K562 (cell line): ENCODE measurements around the gene CMTR1. TPM values are rescaled to one million over a fixed set of nuclear protein-coding genes. Genes with fewer than 3 reads are reported as not detected.

Experiments used
- ARID1B ChIP-seq: fragments of 450-650 bp; IDR thresholded peaks from 2 replicates; pipeline ENCODE4 v1.6.1; 2016; ENCODE audit warnings: antibody characterized with exemption, mild to moderate bottlenecking, inconsistent platforms
- ASH1L ChIP-seq: fragments of 450-650 bp; IDR thresholded peaks from 2 replicates; pipeline ENCODE4 v1.6.1; 2018; ENCODE audit warnings: borderline replicate concordance, mild to moderate bottlenecking, low read depth; ENCODE audit not compliant: partially characterized antibody
- CREM ChIP-seq: IDR thresholded peaks from 2 replicates; pipeline ENCODE4 v1.6.1; 2014; ENCODE audit warnings: antibody characterized with exemption, low read depth
- E2F6 ChIP-seq, 2 experiments: IDR thresholded peaks; 2 replicates each; pipeline ENCODE4 v1.6.1; 2011; ENCODE audit warnings: borderline replicate concordance in 1 of 2, control low read depth in 1 of 2, low read depth in 1 of 2, low read length in 1 of 2, mild to moderate bottlenecking in 1 of 2, mixed read lengths in 1 of 2, moderate library complexity in 1 of 2; ENCODE audit not compliant: insufficient read depth in 1 of 2, insufficient read length in 1 of 2, poor library complexity in 1 of 2, severe bottlenecking in 1 of 2; ENCODE audit errors: extremely low read depth in 1 of 2
- EGR1 ChIP-seq: fragments of 450-650 bp; conservative IDR thresholded peaks from 2 replicates; pipeline ENCODE4 v1.6.1; 2017; ENCODE audit warnings: mild to moderate bottlenecking
- FOXA1 ChIP-seq: fragments of 450-650 bp; IDR thresholded peaks from 2 replicates; pipeline ENCODE4 v1.6.1; 2016; ENCODE audit warnings: mild to moderate bottlenecking, borderline replicate concordance
- HDAC3 ChIP-seq: fragments of 450-650 bp; IDR thresholded peaks from 2 replicates; pipeline ENCODE4 v1.6.1; 2018; ENCODE audit warnings: borderline replicate concordance, mild to moderate bottlenecking, moderate library complexity; ENCODE audit not compliant: partially characterized antibody
- HDAC8 ChIP-seq: fragments of 450-650 bp; IDR thresholded peaks from 2 replicates; pipeline ENCODE4 v1.6.1; 2016; ENCODE audit warnings: mild to moderate bottlenecking, missing genetic modification characterization, moderate library complexity, missing compliant biosample characterization
- JUNB ChIP-seq: fragments of 450-650 bp; formaldehyde crosslinking; conservative IDR thresholded peaks from 2 replicates; pipeline ENCODE4 v1.4.0; 2020; ENCODE audit warnings: mild to moderate bottlenecking
- KAT8 ChIP-seq: fragments of 450-650 bp; IDR thresholded peaks from 2 replicates; pipeline ENCODE4 v1.6.1; 2016; ENCODE audit warnings: low read depth, mild to moderate bottlenecking
- KDM4B ChIP-seq, 2 experiments: fragments of 450-650 bp in 1 of 2; sonication (generic) in 1 of 2; IDR thresholded peaks; 2 replicates each; pipeline ENCODE4 v1.6.1; 2016 to 2017; ENCODE audit warnings: borderline replicate concordance in 2 of 2, antibody characterized with exemption in 1 of 2, low read depth in 1 of 2, mild to moderate bottlenecking in 1 of 2
- MTA1 ChIP-seq: fragments of 450-650 bp; IDR thresholded peaks from 2 replicates; pipeline ENCODE4 v1.6.1; 2017; ENCODE audit warnings: borderline replicate concordance
- NR4A1 ChIP-seq, 2 experiments: fragments of 250-450 bp in 1 of 2; fragments of 450-650 bp in 1 of 2; sonication (Bioruptor Pico) in 1 of 2; IDR thresholded peaks; 2 replicates each; pipeline versions ENCODE4 v1.4.0 to v1.6.1; 2016 to 2020; ENCODE audit warnings: mild to moderate bottlenecking in 2 of 2, missing compliant biosample characterization in 1 of 2, missing genetic modification characterization in 1 of 2, moderate library complexity in 1 of 2
- RHOXF2B ChIP-seq: fragments of 250-450 bp; sonication (Bioruptor Pico); conservative IDR thresholded peaks from 2 replicates; pipeline ENCODE4 v1.5.1; 2021
- SLC30A9 ChIP-seq: fragments of 250-450 bp; sonication (Bioruptor Pico); IDR thresholded peaks from 2 replicates; pipeline ENCODE4 v1.8.0; 2022; ENCODE audit warnings: mild to moderate bottlenecking, moderate library complexity
- SMC3 ChIP-seq: conservative IDR thresholded peaks from 2 replicates; pipeline ENCODE4 v1.6.1; 2011; ENCODE audit warnings: low read depth, low read length, improper control_type of control experiment; ENCODE audit not compliant: insufficient read depth
- TAF1 ChIP-seq: IDR thresholded peaks from 2 replicates; pipeline ENCODE4 v1.6.1; 2011; ENCODE audit warnings: mild to moderate bottlenecking, low read length, moderate library complexity; ENCODE audit not compliant: insufficient read depth, control insufficient read depth, severe bottlenecking; ENCODE audit errors: extremely low read depth
- TBL1XR1 ChIP-seq, 2 experiments: IDR thresholded peaks; 2 replicates each; pipeline ENCODE4 v1.6.1; 2012; ENCODE audit warnings: improper control_type of control experiment in 2 of 2, low read length in 2 of 2, mild to moderate bottlenecking in 1 of 2
- TEAD4 ChIP-seq, 2 experiments: sonication (generic) in 1 of 2; formaldehyde crosslinking in 1 of 2; IDR thresholded peaks; 2 replicates each; pipeline versions ENCODE4 v1.6.1 to v1.8.0; 2012 to 2022; ENCODE audit warnings: borderline replicate concordance in 1 of 2, inconsistent platforms in 1 of 2, low read length in 1 of 2, mild to moderate bottlenecking in 1 of 2, missing genetic modification reagents in 1 of 2
- XRCC4 ChIP-seq: IDR thresholded peaks from one replicate; pipeline ENCODE4 v1.6.1; 2011; ENCODE audit not compliant: insufficient read depth, insufficient read length; ENCODE audit errors: extremely low read depth
- ZKSCAN3 ChIP-seq: fragments of 250-450 bp; sonication (Bioruptor Pico); IDR thresholded peaks from 2 replicates; pipeline ENCODE4 v1.4.0; 2020
- polyA plus RNA-seq, 8 experiments: library from polyadenylated mRNA; depleted of rRNA in 4 of 8; stranded (reverse) in 5 of 8; unstranded in 3 of 8; fragments of >200 nt; fragmentation: Nextera tagmentation in 2 of 8; fragmentation: Illumina TruSeq in 1 of 8; extraction: Ambion mirVana in 2 of 8; extraction: Trizol in 1 of 8; gene quantifications; 2 replicates each; pipeline versions ENCODE4 v1.2.1 to v1.2.3, GENCODE V29; 2011 to 2014; ENCODE audit warnings: inconsistent platforms in 1 of 8, missing spikeins in 1 of 8
- total RNA-seq, 7 experiments: library from RNA; depleted of rRNA in 6 of 7; stranded (reverse); fragments of >200 nt in 6 of 7; fragmentation: Illumina TruSeq in 2 of 7; extraction: Trizol in 2 of 7; gene quantifications; 2 replicates each; pipeline versions ENCODE4 v1.2.1 to v1.2.3, GENCODE V29; 2011 to 2021; ENCODE audit warnings: low replicate concordance in 1 of 7
- TF ChIP-seq, protein P1 (sequence below): fragments of 250-450 bp; sonication (Bioruptor Pico); IDR thresholded peaks from 2 replicates; pipeline ENCODE4 v1.4.0; 2020
- TF ChIP-seq, protein P2 (sequence below), 2 experiments: fragments of 200-800 bp in 1 of 2; sonication (Bioruptor generic) in 1 of 2; sonication (generic) in 1 of 2; formaldehyde crosslinking in 1 of 2; IDR thresholded peaks in 1 of 2; conservative IDR thresholded peaks in 1 of 2; 2 replicates each; pipeline versions ENCODE4 v1.5.0 to v1.6.1; 2016 to 2020; ENCODE audit warnings: missing compliant biosample characterization in 1 of 2, missing genetic modification characterization in 1 of 2, missing genetic modification reagents in 1 of 2

CMTR1 gene
- total and polyA plus RNA-seq, 9 of the 15 experiments (the other 6 are each of a cell fraction or from before 2014, with no cell fraction given) = 2.9 to 63.5 (median 49.5) TPM

GRCh38 chr6:37432916-37433656, at the start of gene CMTR1 (continued):
- TF ChIP-seq ZKSCAN3 (CRISPR knock-in tag) (no peak), TAF1 (peak; percentile 78), EGR1 (peak; percentile 52), E2F6 (IDR thresholded peaks at IDR 0.05; ENCODE audit: borderline replicate concordance in 1 of 2, extremely low read depth in 1 of 2, insufficient read depth in 1 of 2, insufficient read length in 1 of 2, low read depth in 1 of 2, low read length in 1 of 2, poor library complexity in 1 of 2, severe bottlenecking in 1 of 2) (peak; percentile 6 to 27), TBL1XR1 (IDR thresholded peaks at IDR 0.05; ENCODE audit: low read length in 2 of 2) (peak in 1 of 2 experiments; percentile 90; a peak in 3 of 4 replicates), ASH1L (no peak), SMC3 (peak; percentile 15; the same call in 1 of the 2 replicates), CREM (peak; percentile 100), RHOXF2B (no peak), KAT8 (no peak), MTA1 (peak; percentile 99), XRCC4 (no peak), KDM4B (IDR thresholded peaks at IDR 0.05; ENCODE audit: borderline replicate concordance in 2 of 2, low read depth in 1 of 2) (peak in 1 of 2 experiments; percentile 62; a peak in 1 of 4 replicates), FOXA1 (no peak), JUNB (CRISPR knock-in tag) (peak; percentile 88), SLC30A9 (CRISPR knock-in tag) (0 out of 2 replicates have a peak, but pooled peaks have one; percentile 11), HDAC3 (no peak), NR4A1 (CRISPR knock-in tag; IDR thresholded peaks at IDR 0.05) (peak; percentile 40; the same call in 1 of the 2 replicates), NR4A1 (tag; IDR thresholded peaks at IDR 0.05) (no peak), TEAD4 (IDR thresholded peaks at IDR 0.05; ENCODE audit: low read length) (0 out of 2 replicates have a peak, but pooled peaks have one; percentile 7), TEAD4 (CRISPR knock-in tag; IDR thresholded peaks at IDR 0.05; ENCODE audit: borderline replicate concordance) (no peak), ARID1B (no peak; the same call in 1 of the 2 replicates), HDAC8 (tag) (0 out of 2 replicates have a peak, but pooled peaks have one; percentile 18)
- TF ChIP-seq, protein P1, sequence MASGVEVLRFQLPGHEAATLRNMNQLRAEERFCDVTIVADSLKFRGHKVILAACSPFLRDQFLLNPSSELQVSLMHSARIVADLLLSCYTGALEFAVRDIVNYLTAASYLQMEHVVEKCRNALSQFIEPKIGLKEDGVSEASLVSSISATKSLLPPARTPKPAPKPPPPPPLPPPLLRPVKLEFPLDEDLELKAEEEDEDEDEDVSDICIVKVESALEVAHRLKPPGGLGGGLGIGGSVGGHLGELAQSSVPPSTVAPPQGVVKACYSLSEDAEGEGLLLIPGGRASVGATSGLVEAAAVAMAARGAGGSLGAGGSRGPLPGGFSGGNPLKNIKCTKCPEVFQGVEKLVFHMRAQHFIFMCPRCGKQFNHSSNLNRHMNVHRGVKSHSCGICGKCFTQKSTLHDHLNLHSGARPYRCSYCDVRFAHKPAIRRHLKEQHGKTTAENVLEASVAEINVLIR = peak; percentile 99
- TF ChIP-seq, protein P2, sequence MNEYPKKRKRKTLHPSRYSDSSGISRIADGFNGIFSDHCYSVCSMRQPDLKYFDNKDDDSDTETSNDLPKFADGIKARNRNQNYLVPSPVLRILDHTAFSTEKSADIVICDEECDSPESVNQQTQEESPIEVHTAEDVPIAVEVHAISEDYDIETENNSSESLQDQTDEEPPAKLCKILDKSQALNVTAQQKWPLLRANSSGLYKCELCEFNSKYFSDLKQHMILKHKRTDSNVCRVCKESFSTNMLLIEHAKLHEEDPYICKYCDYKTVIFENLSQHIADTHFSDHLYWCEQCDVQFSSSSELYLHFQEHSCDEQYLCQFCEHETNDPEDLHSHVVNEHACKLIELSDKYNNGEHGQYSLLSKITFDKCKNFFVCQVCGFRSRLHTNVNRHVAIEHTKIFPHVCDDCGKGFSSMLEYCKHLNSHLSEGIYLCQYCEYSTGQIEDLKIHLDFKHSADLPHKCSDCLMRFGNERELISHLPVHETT (CRISPR knock-in tag; conservative IDR thresholded peaks at IDR 0.05 in 1 of 2, IDR thresholded peaks at IDR 0.05 in 1 of 2) = peak in 1 of 2 experiments; percentile 93; a peak in 2 of 4 replicates
